HG02884 (cell line): ENCODE results near the gene OPRL1.
"Not testable (repeated sequence)": the region's sequence is repeated elsewhere in the genome, so short reads cannot be mapped to it uniquely, and the experiment has no call there.

Experiments used
- ATAC-seq: cut with Tn5 transposase; IDR thresholded peaks from one replicate; pipeline ENCODE4 v1.9.1; 2021; ENCODE audit warnings: mild to moderate bottlenecking, moderate library complexity; ENCODE audit not compliant: unreplicated experiment

Gene OPRL1

GRCh38 chr20:64083378-64083803 is 3.5 kb downstream of the OPRL1 start:
- no peak for ATAC-seq

GRCh38 chr20:64083804-64084684 is 4.2 kb downstream of the OPRL1 start, which contains the start of gene LKAAEAR1:
TSS of gene LKAAEAR1 (minus strand) at chr20:64084398. CDS start at chr20:64084219, 179 bp downstream.
- ATAC-seq, result no peak

GRCh38 chr20:64084685-64085152 is 4.8 kb downstream of the OPRL1 start:
- ATAC-seq, result no peak

GRCh38 chr20:64086801-64087200 is 6.9 kb downstream of the OPRL1 start:
- ATAC-seq, result no peak

GRCh38 chr20:64087226-64087825 is 7.4 kb downstream of the OPRL1 start:
- not testable (repeated sequence) for ATAC-seq

- not testable (repeated sequence) for ATAC-seq
Measured at GRCh38 chr20:64088586-64088985, 8.7 kb downstream of the OPRL1 start.

- ATAC-seq, result no peak
Measured at GRCh38 chr20:64090165-64090564, 10.3 kb downstream of the OPRL1 start.

GRCh38 chr20:64091340-64091739 is 11.5 kb downstream of the OPRL1 start:
- no peak for ATAC-seq

GRCh38 chr20:64091770-64092169 is 11.9 kb downstream of the OPRL1 start:
- no peak for ATAC-seq

GRCh38 chr20:64092258-64093012 is 12.6 kb downstream of the OPRL1 start:
- no peak for ATAC-seq

GRCh38 chr20:64093013-64093503 is 13.2 kb downstream of the OPRL1 start:
- ATAC-seq, result no peak

- no peak for ATAC-seq
Measured at GRCh38 chr20:64095455-64095854, 15.6 kb downstream of the OPRL1 start.

GRCh38 chr20:64095927-64096326 is 16.0 kb downstream of the OPRL1 start:
- ATAC-seq, result no peak

GRCh38 chr20:64096535-64096934 is 16.7 kb downstream of the OPRL1 start:
- no peak for ATAC-seq

- ATAC-seq, result no peak
Measured at GRCh38 chr20:64098471-64099013, 18.7 kb downstream of the OPRL1 start.

GRCh38 chr20:64099086-64099786 is 19.4 kb downstream of the OPRL1 start:
- ATAC-seq, result no peak

GRCh38 chr20:64099880-64100565 is 20.1 kb downstream of the OPRL1 start:
- ATAC-seq, result no peak

- ATAC-seq, result no peak
Measured at GRCh38 chr20:64100566-64100888, 20.6 kb downstream of the OPRL1 start.

- ATAC-seq, result no peak
Measured at GRCh38 chr20:64100946-64101688, 21.2 kb downstream of the OPRL1 start.
